Keratinocyte (primary cell): ENCODE results near the gene ALG3.

ENCODE experiments used
- CTCF ChIP-seq, 3 experiments: IDR thresholded peaks in 1 of 3; conservative IDR thresholded peaks in 1 of 3; optimal IDR thresholded peaks in 1 of 3; 2 replicates in 2 of 3; 3 replicates in 1 of 3; pipeline versions ENCODE3 to v1.5.1; 2011; ENCODE audit warnings: low read length in 3 of 3, mild to moderate bottlenecking in 3 of 3, moderate library complexity in 2 of 3, control low read depth in 1 of 3, inconsistent platforms in 1 of 3; ENCODE audit not compliant: insufficient read depth in 2 of 3; ENCODE audit errors: extremely low read depth in 1 of 3
- EZH2 ChIP-seq: IDR thresholded peaks from one replicate; pipeline ENCODE4 v1.6.1; 2012; ENCODE audit warnings: inconsistent platforms, mild to moderate bottlenecking, low read length, moderate library complexity

DNA sequence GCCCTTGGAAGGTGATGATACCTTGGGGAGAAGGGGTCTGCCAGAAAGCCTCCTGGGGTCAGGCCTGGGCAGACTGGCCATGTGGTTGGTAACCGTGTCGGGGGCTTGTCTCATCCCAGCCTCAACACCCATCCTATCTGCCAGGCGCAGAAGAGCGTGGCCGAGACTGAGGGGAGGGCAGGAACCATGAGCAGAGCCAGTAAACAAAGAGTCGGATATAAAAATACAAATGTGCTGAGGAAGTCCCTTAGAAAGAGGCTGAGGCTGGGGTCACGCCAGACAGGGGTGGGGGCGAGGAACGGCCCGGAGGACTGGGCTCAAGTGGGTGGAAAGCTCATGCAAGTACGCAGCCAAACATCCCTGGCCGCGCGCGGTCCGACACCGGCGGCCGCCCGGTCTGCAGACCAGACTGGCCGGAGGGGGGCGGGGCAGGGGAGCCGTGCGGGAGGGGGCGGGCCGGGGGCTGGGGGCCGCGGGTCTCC, 10.7 kb upstream of the ALG3 start:
- TF ChIP-seq CTCF (optimal IDR thresholded peaks at IDR 0.05 in 1 of 3, IDR thresholded peaks at IDR 0.05 in 1 of 3, conservative IDR thresholded peaks at IDR 0.05 in 1 of 3; ENCODE audit: extremely low read depth in 1 of 3, insufficient read depth in 2 of 3, low read length in 3 of 3) (no peak), EZH2 (peak; percentile 34)
